ENCODE results near the gene SCN3B.
"Not testable (repeated sequence)": the region's sequence is repeated elsewhere in the genome, so short reads cannot be mapped to it uniquely, and the experiment has no call there.

SCN3B gene

GRCh38 chr11:123654566-123655081 is at the start of gene SCN3B:
SCN3B (minus strand) TSS chr11:123654624; CDS start chr11:123653801, 823 bp downstream.
- peak; percentile 97 for DNase-seq

DNA sequence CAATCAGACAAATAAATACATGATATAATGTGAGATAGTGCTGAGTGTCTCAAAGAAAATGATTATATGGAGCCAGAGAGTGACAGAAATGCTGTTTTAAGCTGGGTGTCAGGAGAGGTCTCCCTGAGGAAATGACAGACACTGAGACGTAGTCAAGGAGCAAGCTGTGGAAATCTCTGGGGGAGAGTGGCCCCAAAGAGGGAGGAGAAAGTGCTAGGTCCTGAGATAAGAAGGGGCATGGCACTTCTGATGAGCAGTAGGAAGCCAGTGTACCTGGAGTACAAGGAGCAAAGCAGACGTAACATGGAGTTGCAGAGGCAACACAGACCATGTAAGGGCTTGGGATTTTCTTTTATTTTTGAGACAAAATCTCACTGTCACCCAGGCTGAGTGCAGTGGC is 48.3 kb upstream of the SCN3B start:
- DNase-seq: no peak

- DNase-seq: no peak
Observed at GRCh38 chr11:123702139-123702538, 47.7 kb upstream of the SCN3B start.

DNA sequence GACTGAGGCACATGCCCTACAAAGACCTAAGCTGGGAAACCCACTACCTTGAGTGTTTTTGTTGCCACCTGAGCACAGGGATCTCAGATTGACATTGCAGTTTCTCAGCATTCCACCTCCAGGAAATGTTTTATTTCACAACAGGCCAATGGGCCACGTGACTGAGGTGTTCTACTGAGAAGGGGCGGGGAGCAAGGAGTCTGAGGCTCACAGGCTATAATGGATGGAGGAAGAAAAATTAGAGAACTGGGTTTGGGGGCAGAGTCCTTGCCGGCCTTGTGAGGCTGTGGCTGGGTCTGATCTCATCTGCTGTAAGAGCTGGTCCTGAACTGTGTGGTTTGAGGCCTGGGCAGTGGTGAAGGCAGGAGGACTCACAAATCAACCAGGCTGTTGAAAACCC is 46.3 kb upstream of the SCN3B start:
- DNase-seq: no peak

DNA sequence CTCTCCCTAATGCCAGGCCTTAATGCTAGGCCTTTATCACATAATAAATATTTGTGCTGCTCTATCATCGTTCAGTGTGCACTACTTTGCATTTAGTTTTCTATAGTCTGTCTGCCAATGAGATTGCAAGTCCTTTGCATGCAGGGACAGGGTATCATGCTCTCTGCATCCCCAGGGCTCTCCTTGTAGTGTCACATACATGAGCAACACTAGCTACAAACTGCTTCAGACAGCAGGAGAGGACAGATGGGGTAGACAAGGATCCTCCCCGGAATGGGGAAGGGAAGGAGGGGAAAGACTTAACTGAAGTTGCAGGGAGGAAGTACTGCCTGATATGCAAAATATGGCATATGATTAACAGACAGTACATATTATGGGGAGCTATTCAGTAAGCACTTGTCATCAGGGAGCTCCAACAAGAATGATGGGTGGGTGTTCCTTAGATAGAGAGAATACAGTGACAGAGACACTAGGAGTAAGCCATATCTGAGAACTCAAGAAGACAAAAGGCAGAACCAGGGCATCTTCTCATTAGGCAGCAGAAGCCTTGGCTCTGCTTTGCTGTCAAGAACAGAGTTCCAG is 44.2 kb upstream of the SCN3B start:
- peak; percentile 87 for DNase-seq

GRCh38 chr11:123696183-123696582 is 41.8 kb upstream of the SCN3B start:
- no peak for DNase-seq

- no peak for DNase-seq
Observed at GRCh38 chr11:123695231-123695630, 40.8 kb upstream of the SCN3B start.

GRCh38 chr11:123694551-123694950 is 40.1 kb upstream of the SCN3B start:
- DNase-seq: no peak

GRCh38 chr11:123692961-123693360 is 38.5 kb upstream of the SCN3B start:
- no peak for DNase-seq

- no peak for DNase-seq
Observed at GRCh38 chr11:123690485-123690884, 36.1 kb upstream of the SCN3B start.

GRCh38 chr11:123684601-123685000 is 30.2 kb upstream of the SCN3B start:
- DNase-seq: no peak

- DNase-seq: peak; percentile 44
Observed at GRCh38 chr11:123683428-123684170, 29.2 kb upstream of the SCN3B start.

GRCh38 chr11:123682696-123683410 is 28.4 kb upstream of the SCN3B start:
- peak; percentile 70 for DNase-seq

- no peak for DNase-seq
Observed at GRCh38 chr11:123681030-123681429, 26.6 kb upstream of the SCN3B start.

DNA sequence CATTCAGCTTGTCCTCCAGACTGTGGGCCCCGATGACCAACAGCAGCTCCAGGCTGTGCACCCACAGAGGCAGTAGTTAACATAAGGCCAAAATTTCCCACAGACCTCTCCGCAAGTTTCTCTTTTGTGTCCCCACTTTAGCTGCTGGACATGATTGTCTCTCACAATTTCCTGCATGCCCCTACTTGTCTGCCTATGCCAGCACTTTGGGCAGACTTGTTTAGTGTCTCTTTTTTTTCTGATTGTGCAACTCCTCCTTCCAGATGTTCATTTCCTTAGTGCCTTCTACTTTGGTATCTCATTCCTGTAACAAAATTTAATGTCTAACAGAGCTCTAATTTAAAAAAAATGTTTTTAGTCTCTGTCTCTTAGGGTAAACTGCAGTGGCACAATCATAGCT is 23.8 kb upstream of the SCN3B start:
- no peak for DNase-seq

GRCh38 chr11:123677510-123677909 is 23.1 kb upstream of the SCN3B start:
- DNase-seq: no peak

DNA sequence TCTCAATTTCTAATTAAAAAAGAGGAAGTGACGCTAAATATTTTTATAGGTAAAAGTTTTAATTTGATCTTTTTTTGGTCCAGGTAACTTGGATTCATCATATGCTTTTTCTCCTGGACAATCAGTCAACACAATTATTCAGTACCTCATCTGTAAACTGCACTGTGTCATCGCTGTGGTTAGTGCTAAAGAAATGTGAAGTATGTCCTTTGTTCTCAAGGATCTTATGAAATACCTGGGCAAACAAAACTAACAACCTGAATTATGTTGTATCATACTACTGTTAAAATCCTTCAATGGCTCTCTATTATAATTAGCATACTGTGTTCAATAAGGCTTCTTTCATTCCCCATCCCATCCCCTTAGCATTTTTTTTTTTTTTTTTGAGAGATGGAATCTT is 19.9 kb upstream of the SCN3B start:
- DNase-seq: no peak

DNA sequence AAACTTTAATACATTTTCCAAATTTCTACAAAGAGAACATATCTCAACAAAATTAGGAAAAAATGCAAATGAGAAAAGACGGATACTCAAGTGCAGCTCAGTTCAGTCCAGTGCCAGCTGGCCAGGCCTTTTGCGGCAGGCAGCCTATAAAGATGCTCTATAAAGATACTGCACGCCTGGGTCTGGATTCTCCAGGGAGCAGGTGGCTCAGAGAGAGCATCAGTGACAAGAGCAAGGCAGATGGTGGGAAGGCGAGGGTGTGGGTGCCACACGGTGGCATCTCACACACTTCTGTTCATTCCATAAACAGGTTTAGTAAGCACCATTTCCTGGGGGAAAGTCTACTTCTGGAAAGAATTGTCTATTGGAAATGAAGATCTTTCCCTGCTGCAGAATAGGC is 18.1 kb upstream of the SCN3B start:
- DNase-seq: no peak

GRCh38 chr11:123671534-123671933 is 17.1 kb upstream of the SCN3B start:
- DNase-seq: peak; percentile 76

DNA sequence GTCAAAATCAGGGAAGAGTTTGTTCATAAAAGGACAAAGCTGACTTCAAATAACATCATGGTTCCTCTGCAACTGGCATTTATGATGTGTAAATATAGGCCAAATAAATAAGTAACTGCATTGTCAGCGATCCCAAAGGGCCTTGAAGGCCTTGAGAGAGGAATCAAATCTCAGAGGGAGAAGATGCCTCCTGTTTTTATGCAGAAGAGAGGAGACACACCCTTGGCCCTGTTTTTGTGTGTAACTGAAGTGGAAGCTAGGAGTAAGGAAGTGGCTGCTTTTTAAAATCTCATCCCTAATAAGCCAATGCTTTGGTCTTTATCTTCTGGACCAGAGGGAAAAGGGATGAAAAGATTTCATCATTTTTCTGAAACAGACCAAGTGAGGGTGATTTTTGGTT is 15.7 kb upstream of the SCN3B start:
- DNase-seq: no peak

- no peak for DNase-seq
Observed at GRCh38 chr11:123665306-123665705, 10.9 kb upstream of the SCN3B start.

GRCh38 chr11:123659965-123660364 is 5.5 kb upstream of the SCN3B start:
- not testable (repeated sequence) for DNase-seq

DNA sequence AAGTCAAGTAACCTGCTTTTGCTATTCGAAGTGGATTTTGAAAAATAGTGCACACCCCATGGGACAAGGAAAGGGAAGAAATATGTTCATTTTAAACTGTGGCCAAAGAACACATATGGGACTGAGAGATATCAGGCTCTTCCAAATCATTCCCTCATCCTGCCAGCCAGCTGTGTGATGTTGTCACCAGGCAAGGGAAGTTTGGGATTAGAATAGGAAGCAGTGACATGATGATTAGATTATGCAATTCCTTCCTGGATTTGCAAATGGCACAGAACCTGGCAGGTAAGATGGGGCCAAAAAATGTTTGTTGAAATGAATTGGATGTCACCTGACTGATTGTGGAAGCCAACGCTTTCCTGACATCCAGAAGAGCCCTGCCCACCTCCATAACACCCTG is 4.9 kb upstream of the SCN3B start:
- DNase-seq: no peak

Data from NCI-H526 treated with DMSO at 0.1 percent for 48 hours (cell line).